Large intestine (tissue), 3 donors: ENCODE data around the gene PRPF39. TPM values are rescaled to one million over a fixed set of nuclear protein-coding genes. Genes with fewer than 3 reads are reported as not detected.

ENCODE experiments used
- DNase-seq, 2 donors: peaks; one replicate each; pipeline versions ENCODE4 v3.0.0 to v3.0.0-alpha.2; 2013
- H3K27ac ChIP-seq: one replicate; pipeline ENCODE4 v1.5.1; 2013; ENCODE audit warnings: low read length
- H3K27me3 ChIP-seq: 2 replicates; pipeline ENCODE4 v1.6.1; 2013; ENCODE audit warnings: low read length; ENCODE audit not compliant: control insufficient read depth, insufficient read depth
- H3K36me3 ChIP-seq: 2 replicates; pipeline ENCODE4 v1.6.1; 2013; ENCODE audit warnings: low read length; ENCODE audit not compliant: control insufficient read depth, insufficient read depth
- H3K4me1 ChIP-seq: one replicate; pipeline ENCODE4 v1.6.1; 2013; ENCODE audit warnings: low read length; ENCODE audit not compliant: control insufficient read depth, insufficient read depth
- H3K4me3 ChIP-seq: one replicate; pipeline ENCODE4 v1.5.1; 2013; ENCODE audit warnings: low read length
- H3K9me3 ChIP-seq: one replicate; pipeline ENCODE4 v1.6.1; 2013; ENCODE audit warnings: mild to moderate bottlenecking, low read depth, low read length, moderate library complexity; ENCODE audit not compliant: control insufficient read depth
- WGBS: methylation state at CpG from one replicate; pipeline ENCODE4 v1.1.5; 2013; ENCODE audit warnings: low lambda C conversion rate; ENCODE audit not compliant: insufficient coverage; 5-methylcytosine and 5-hydroxymethylcytosine counted together
- polyA plus RNA-seq: library from polyadenylated mRNA; unstranded; fragments of 120-200 nt; gene quantifications from one replicate; pipeline ENCODE4 v1.2.1, GENCODE V29; 2013

Gene PRPF39
- polyA plus RNA-seq, 1 donor = 69.0 TPM

GRCh38 chr14:45104561-45104960 is 20.6 kb downstream of the PRPF39 start:
- DNase-seq = peak; percentile 75 to 89
- Histone ChIP-seq H3K27ac (peak overlapping the region; percentile 67), H3K36me3 (peaks cover 31% of the 10 kb centered on the region), H3K4me3 (no peak overlapping the region), H3K27me3 (no peaks in the 10 kb centered on the region), H3K4me1 (peaks cover 6% of the 10 kb centered on the region), H3K9me3 (no peaks in the 10 kb centered on the region)
- WGBS = no CpG with 5 or more reads among the region's 1 CpG

GRCh38 chr14:45112896-45113781 is 29.2 kb downstream of the PRPF39 start:
- H3K36me3 ChIP-seq = peaks cover 44% of the 10 kb centered on the region
- peak in 1 of 2 donors; percentile 34 for DNase-seq
- no peaks in the 10 kb centered on the region for H3K9me3 ChIP-seq
- H3K4me1 ChIP-seq = peaks cover 6% of the 10 kb centered on the region
- 71% methylated on average over 5 of the region's 6 CpGs for WGBS
- H3K27ac ChIP-seq = peak overlapping the region; percentile 35
- H3K4me3 ChIP-seq = no peak overlapping the region
- no peaks in the 10 kb centered on the region for H3K27me3 ChIP-seq

GRCh38 chr14:45114327-45114726 is 30.4 kb downstream of the PRPF39 start:
- no peak overlapping the region for H3K4me3 ChIP-seq
- H3K36me3 ChIP-seq = peaks cover 47% of the 10 kb centered on the region
- H3K27me3 ChIP-seq = no peaks in the 10 kb centered on the region
- H3K9me3 ChIP-seq = no peaks in the 10 kb centered on the region
- peaks cover 6% of the 10 kb centered on the region for H3K4me1 ChIP-seq
- no peak overlapping the region for H3K27ac ChIP-seq
- 85% methylated on average over 3 of the region's 3 CpGs for WGBS
- no peak for DNase-seq

GRCh38 chr14:45118594-45118993 is 34.7 kb downstream of the PRPF39 start:
- no peak for DNase-seq
- Histone ChIP-seq H3K27ac (no peak overlapping the region), H3K9me3 (no peaks in the 10 kb centered on the region), H3K27me3 (no peaks in the 10 kb centered on the region), H3K4me3 (no peak overlapping the region), H3K36me3 (peaks cover 49% of the 10 kb centered on the region), H3K4me1 (no peaks in the 10 kb centered on the region)
- 100% methylated on average over 2 of the region's 6 CpGs for WGBS

- Histone ChIP-seq H3K4me1 (no peaks in the 10 kb centered on the region), H3K36me3 (peaks cover 56% of the 10 kb centered on the region), H3K27ac (no peak overlapping the region), H3K27me3 (no peaks in the 10 kb centered on the region), H3K9me3 (no peaks in the 10 kb centered on the region), H3K4me3 (no peak overlapping the region)
- WGBS = 100% methylated on average over 1 of the region's 1 CpG
- no peak for DNase-seq
These were observed 36.2 kb downstream of the PRPF39 start for GRCh38 chr14:45120096-45120495.

GRCh38 chr14:45123271-45123670 is 39.4 kb downstream of the PRPF39 start:
- DNase-seq = no peak
- Histone ChIP-seq H3K4me1 (no peaks in the 10 kb centered on the region), H3K27me3 (no peaks in the 10 kb centered on the region), H3K27ac (no peak overlapping the region), H3K4me3 (no peak overlapping the region), H3K36me3 (peaks cover 57% of the 10 kb centered on the region), H3K9me3 (no peaks in the 10 kb centered on the region)
- WGBS = 80% methylated on average over 1 of the region's 3 CpGs

- Histone ChIP-seq H3K4me3 (no peak overlapping the region), H3K36me3 (peaks cover 51% of the 10 kb centered on the region), H3K4me1 (no peaks in the 10 kb centered on the region), H3K27ac (no peak overlapping the region), H3K27me3 (no peaks in the 10 kb centered on the region), H3K9me3 (no peaks in the 10 kb centered on the region)
- WGBS = no CpG with 5 or more reads among the region's 2 CpGs
- no peak for DNase-seq
These were observed 41.8 kb downstream of the PRPF39 start for GRCh38 chr14:45125754-45126153.

- Histone ChIP-seq H3K27ac (no peak overlapping the region), H3K9me3 (no peaks in the 10 kb centered on the region), H3K4me3 (no peak overlapping the region), H3K36me3 (peaks cover 32% of the 10 kb centered on the region), H3K4me1 (no peaks in the 10 kb centered on the region), H3K27me3 (no peaks in the 10 kb centered on the region)
- no CpG with 5 or more reads among the region's 1 CpG for WGBS
- DNase-seq = no peak
These were observed 45.2 kb downstream of the PRPF39 start for GRCh38 chr14:45128963-45129629.

- 0% methylated on average over 7 of the region's 9 CpGs for WGBS
- H3K27me3 ChIP-seq = no peaks in the 10 kb centered on the region
- peak overlapping the region; percentile 71 for H3K27ac ChIP-seq
- no peaks in the 10 kb centered on the region for H3K4me1 ChIP-seq
- H3K4me3 ChIP-seq = peak overlapping the region; percentile 76
- no peak for DNase-seq
- H3K9me3 ChIP-seq = no peaks in the 10 kb centered on the region
- peaks cover 8% of the 10 kb centered on the region for H3K36me3 ChIP-seq
These were observed 49.8 kb downstream of the PRPF39 start for GRCh38 chr14:45133683-45134050.

- WGBS = 7% methylated on average over 3 of the region's 53 CpGs
- DNase-seq = peak; percentile 98
- Histone ChIP-seq H3K4me1 (no peaks in the 10 kb centered on the region), H3K4me3 (peak within 1 kb of the TSS; percentile 76), H3K27ac (peak within 1 kb of the TSS; percentile 94), H3K27me3 (no peaks in the 10 kb centered on the region), H3K9me3 (no peaks in the 10 kb centered on the region), H3K36me3 (peaks cover 5% of the 10 kb centered on the region)
These were observed 50.4 kb downstream of the PRPF39 start, which contains the start of gene FKBP3 for GRCh38 chr14:45134051-45134958. Gene FKBP3 (minus strand): TSS chr14:45134481. CDS start chr14:45134456, 25 bp downstream.
